ENCODE measurements around the gene GRK5.

Gene GRK5

GRCh38 chr10:119360181-119360921 is 153.0 kb downstream of the GRK5 start:
- DNase-seq (ENCODE audit: low read depth) = no peak

GRCh38 chr10:119361037-119361436 is 153.7 kb downstream of the GRK5 start:
- H3K4me3 ChIP-seq (ENCODE audit: low read depth, low read length) = no peak overlapping the region
- TF ChIP-seq CTCF (IDR thresholded peaks at IDR 0.05; ENCODE audit: low read depth, low read length, missing control alignments) = no peak
- DNase-seq (ENCODE audit: low read depth) = no peak

More at GRCh38 chr10:119360181-119360921, 153.0 kb downstream of the GRK5 start:
- TF ChIP-seq CTCF (IDR thresholded peaks at IDR 0.05; ENCODE audit: low read depth, low read length, missing control alignments) = no peak
- H3K4me3 ChIP-seq (ENCODE audit: low read depth, low read length) = no peak overlapping the region

DNA sequence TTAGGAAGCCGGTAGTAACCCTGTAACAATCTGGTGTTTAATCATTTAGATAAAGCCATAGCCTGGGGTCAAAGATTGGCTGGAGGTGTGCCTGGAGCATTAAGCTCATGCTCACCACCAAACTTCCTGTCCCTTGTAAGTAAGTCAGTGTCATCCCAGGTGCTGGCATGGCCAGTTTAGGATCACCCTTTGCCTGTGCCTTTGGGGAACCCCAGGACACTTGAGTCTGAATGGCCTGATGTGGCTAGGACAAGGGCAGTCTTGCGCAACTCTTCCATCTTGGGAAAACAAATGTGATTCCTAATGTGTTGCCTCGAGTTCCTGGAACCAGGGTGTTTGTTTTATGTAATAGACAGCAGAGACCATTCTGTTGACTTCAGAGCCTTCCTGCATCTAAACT is 154.8 kb downstream of the GRK5 start:
- no peak for DNase-seq (ENCODE audit: low read depth)
- no peak for TF ChIP-seq CTCF (IDR thresholded peaks at IDR 0.05; ENCODE audit: low read depth, low read length, missing control alignments)
- no peak overlapping the region for H3K4me3 ChIP-seq (ENCODE audit: low read depth, low read length)

GRCh38 chr10:119364645-119365600 is 157.6 kb downstream of the GRK5 start:
- DNase-seq (ENCODE audit: low read depth) = no peak

DNA sequence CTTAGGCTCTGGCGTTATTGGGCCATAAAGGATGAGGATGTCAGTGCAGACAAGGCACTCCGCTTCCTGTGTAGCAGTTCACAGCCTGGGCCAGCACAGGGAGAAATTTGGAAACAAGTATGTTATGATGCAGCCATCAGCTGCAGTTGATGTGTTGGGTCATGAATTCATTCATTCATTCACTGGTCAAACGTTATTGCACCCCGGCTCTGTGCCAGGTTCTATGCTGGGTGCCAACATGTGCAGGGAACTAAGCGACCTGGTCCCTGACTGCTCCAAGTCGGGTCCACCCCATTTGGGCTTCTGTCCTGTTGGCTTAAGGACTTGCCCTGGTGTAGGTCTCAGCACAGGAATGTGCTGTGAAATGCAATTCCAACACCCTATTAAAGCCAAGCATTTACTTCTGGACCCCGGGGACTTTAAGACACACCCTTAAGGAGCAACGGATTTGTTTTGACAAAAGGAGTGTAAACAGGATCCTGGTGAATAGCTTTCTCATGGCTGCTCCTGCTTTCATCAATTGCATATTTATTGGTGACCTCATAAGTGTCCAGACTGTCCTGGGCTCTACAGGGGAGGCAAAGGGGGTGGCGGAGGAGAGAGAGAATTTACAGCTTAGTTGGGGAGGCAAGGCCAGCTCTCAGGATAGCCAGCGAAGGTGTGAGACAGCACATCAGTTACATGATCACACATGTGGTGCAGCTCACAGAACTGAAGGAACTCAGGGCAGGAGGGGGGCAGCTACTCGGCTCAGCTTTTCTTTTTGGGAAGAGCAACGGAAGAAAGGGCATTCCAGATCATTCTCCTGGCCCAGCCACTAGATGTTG is 158.6 kb downstream of the GRK5 start:
- no peak for DNase-seq (ENCODE audit: low read depth)
- H3K4me3 ChIP-seq (ENCODE audit: low read depth, low read length) = no peak overlapping the region
- no peak for TF ChIP-seq CTCF (IDR thresholded peaks at IDR 0.05; ENCODE audit: low read depth, low read length, missing control alignments)

More at GRCh38 chr10:119364645-119365600, 157.6 kb downstream of the GRK5 start:
- TF ChIP-seq CTCF (IDR thresholded peaks at IDR 0.05; ENCODE audit: low read depth, low read length, missing control alignments) = no peak
- no peak overlapping the region for H3K4me3 ChIP-seq (ENCODE audit: low read depth, low read length)

DNA sequence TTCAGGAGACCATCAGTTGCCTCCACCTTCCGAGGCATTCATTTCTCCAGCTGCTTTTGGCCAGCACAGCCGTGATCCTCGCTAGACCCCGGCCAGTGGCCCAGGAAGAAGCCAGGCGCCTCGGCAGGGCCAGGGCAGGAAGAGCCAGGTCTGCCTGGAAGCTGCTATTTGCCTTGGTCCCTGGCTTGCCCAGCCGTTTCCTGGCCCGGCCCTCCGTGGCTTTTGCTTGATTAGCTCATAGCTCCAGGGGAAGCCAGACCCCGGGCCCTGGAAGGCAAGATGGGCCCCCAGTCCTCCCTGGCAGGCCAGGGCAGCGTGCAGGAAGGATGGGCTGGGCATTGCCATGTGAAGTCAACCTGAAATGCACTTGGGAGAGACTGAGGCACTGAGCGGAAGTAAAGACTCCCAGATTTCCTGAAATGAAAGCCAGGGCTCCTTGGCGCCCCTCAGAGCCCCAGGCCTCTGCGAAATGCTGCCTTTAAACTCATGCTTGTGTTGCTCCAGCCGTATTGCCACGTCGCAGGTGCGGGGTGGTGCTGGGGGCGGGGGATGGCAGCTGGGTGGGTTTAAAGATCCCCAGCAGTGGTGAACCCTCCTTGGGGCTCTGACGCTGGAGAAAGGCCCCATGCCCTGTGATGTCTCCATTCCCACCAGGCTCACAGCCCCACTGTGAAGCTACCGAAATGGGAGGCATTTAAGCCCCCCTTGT is 160.6 kb downstream of the GRK5 start:
- H3K4me3 ChIP-seq (ENCODE audit: low read depth, low read length) = no peak overlapping the region
- DNase-seq (ENCODE audit: low read depth) = no peak
- TF ChIP-seq CTCF (IDR thresholded peaks at IDR 0.05; ENCODE audit: low read depth, low read length, missing control alignments) = no peak
